ENCODE results near the gene NUSAP1. TPM values are rescaled to one million over a fixed set of nuclear protein-coding genes. Genes with fewer than 3 reads are reported as not detected.

Gene NUSAP1
- total RNA-seq, 1 experiment from 2014 or later, result 158 TPM

GRCh38 chr15:41407341-41407740 is 74.7 kb downstream of the NUSAP1 start:
- Histone ChIP-seq H3K18ac (ENCODE audit: insufficient read length, low read depth, low read length) (no peak overlapping the region), H3K27ac (ENCODE audit: insufficient read length, low read depth, low read length) (no peak overlapping the region), H2AFZ (ENCODE audit: low read length) (no peak overlapping the region), H3K56ac (ENCODE audit: insufficient read length, low read depth, low read length) (no peak overlapping the region), H2BK20ac (ENCODE audit: low read depth, low read length, poor library complexity, severe bottlenecking) (no peak overlapping the region), H4K5ac (ENCODE audit: insufficient read length, low read depth, low read length) (no peak overlapping the region), H3K79me1 (ENCODE audit: insufficient read depth, low read depth, low read length, poor library complexity, severe bottlenecking) (no peaks in the 10 kb centered on the region), H4K91ac (ENCODE audit: insufficient read length, low read depth, low read length) (no peak overlapping the region), H3K4me2 (ENCODE audit: insufficient read depth, insufficient read length, low read length) (no peak overlapping the region), H3K4me1 (ENCODE audit: insufficient read depth, low read length) (no peaks in the 10 kb centered on the region), H2AK5ac (ENCODE audit: insufficient read length, low read length) (no peak overlapping the region), H3K27me3 (ENCODE audit: insufficient read depth, low read length) (no peaks in the 10 kb centered on the region), H2BK5ac (ENCODE audit: insufficient read length, low read length) (no peak overlapping the region), H4K20me1 (ENCODE audit: control insufficient read depth, insufficient read depth, insufficient read length) (no peaks in the 10 kb centered on the region), H3K9ac (ENCODE audit: extremely low read depth, insufficient read length, low read length) (no peak overlapping the region), H3K9me3 (ENCODE audit: control insufficient read depth, low read depth, low read length) (no peaks in the 10 kb centered on the region), H4K8ac (replicated peaks; ENCODE audit: insufficient read length, low read depth, low read length) (no peak overlapping the region), H3K14ac (ENCODE audit: insufficient read depth, low read length) (no peak overlapping the region), H3T11ph (ENCODE audit: low read length) (no peak overlapping the region), H2BK12ac (ENCODE audit: insufficient read length, low read depth, low read length) (no peak overlapping the region), H2BK120ac (ENCODE audit: low read depth, low read length, poor library complexity, severe bottlenecking) (no peak overlapping the region), H2BK15ac (ENCODE audit: low read depth, low read length) (no peak overlapping the region), H3K4ac (ENCODE audit: low read depth, low read length) (no peak overlapping the region), H3K23me2 (ENCODE audit: insufficient read length, low read depth, low read length, poor library complexity, severe bottlenecking) (no peaks in the 10 kb centered on the region), H3K23ac (ENCODE audit: insufficient read length, low read depth, low read length) (no peak overlapping the region), H3K79me2 (ENCODE audit: insufficient read depth, low read length) (no peaks in the 10 kb centered on the region)
- Mint-ChIP-seq H3K4me1 (peaks cover 7% of the 10 kb centered on the region in 2 experiments; a peak in 3 of 4 replicates), H3K27ac (no peak overlapping the region), H3K9me3 (no peaks in the 10 kb centered on the region), H3K36me3 (ENCODE audit: insufficient read depth in 1 of 3, low read depth in 3 of 3) (no peaks in the 10 kb centered on the region), H3K27me3 (ENCODE audit: low read depth) (no peaks in the 10 kb centered on the region; the same call in 1 of the 2 replicates), H3K4me3 (no peak overlapping the region)
- TF ChIP-seq CTCF (conservative IDR thresholded peaks at IDR 0.05), result no peak
- DNase-seq, result no peak
- WGBS (ENCODE audit: extremely low coverage, insufficient read length, low lambda C conversion rate), result no CpG with 5 or more reads among the region's 5 CpGs
